Astrocyte (in vitro differentiated cells and primary cell): ENCODE results near the gene ALPK3. TPM values are rescaled to one million over a fixed set of nuclear protein-coding genes. Genes with fewer than 3 reads are reported as not detected.

Source experiments
- DNase-seq: peaks from one replicate; pipeline ENCODE4 v3.0.0-alpha.2; 2010; ENCODE audit warnings: low read depth
- FAIRE-seq: peaks from 2 replicates; lab custom pipeline; 2011; peaks lifted over from hg19 to GRCh38; lab: Jason Lieb, UNC
- H2AFZ ChIP-seq: 2 replicates; pipeline ENCODE4 v1.6.0; 2012; ENCODE audit warnings: low read depth, low read length, inconsistent platforms
- H3K27ac ChIP-seq: 2 replicates; pipeline ENCODE4 v1.5.1; 2011; ENCODE audit warnings: low read depth, low read length, inconsistent platforms
- H3K27me3 ChIP-seq: 2 replicates; pipeline ENCODE4 v1.6.0; 2011; ENCODE audit warnings: low read length, inconsistent platforms; ENCODE audit not compliant: insufficient read depth
- H3K36me3 ChIP-seq: 2 replicates; pipeline ENCODE4 v1.5.1; 2011; ENCODE audit warnings: low read length, inconsistent platforms; ENCODE audit not compliant: insufficient read depth
- H3K4me1 ChIP-seq: 2 replicates; pipeline ENCODE4 v1.5.1; 2011; ENCODE audit warnings: low read length, inconsistent platforms; ENCODE audit not compliant: insufficient read depth
- H3K4me2 ChIP-seq: 2 replicates; pipeline ENCODE4 v1.6.0; 2012; ENCODE audit warnings: low read length, inconsistent platforms
- H3K4me3 ChIP-seq: 2 replicates; pipeline ENCODE4 v1.5.1; 2011; ENCODE audit warnings: low read depth, mild to moderate bottlenecking, low read length, inconsistent platforms; ENCODE audit not compliant: insufficient read depth
- H3K79me2 ChIP-seq: 2 replicates; pipeline ENCODE4 v1.6.0; 2012; ENCODE audit warnings: mild to moderate bottlenecking, low read length, inconsistent platforms; ENCODE audit not compliant: insufficient read depth
- H3K9ac ChIP-seq: 2 replicates; pipeline ENCODE4 v1.6.0; 2012; ENCODE audit warnings: mild to moderate bottlenecking, low read length, inconsistent platforms
- H3K9me3 ChIP-seq: 2 replicates; pipeline ENCODE4 v1.5.1; 2012; ENCODE audit warnings: low read depth, mild to moderate bottlenecking, low read length, inconsistent platforms; ENCODE audit not compliant: insufficient read depth
- H4K20me1 ChIP-seq: 2 replicates; pipeline ENCODE4 v1.6.0; 2012; ENCODE audit warnings: low read length, inconsistent platforms; ENCODE audit not compliant: insufficient read depth
- H3K27ac Mint-ChIP-seq: one replicate; pipeline ENCODE4 v1.8.0; 2021; ENCODE audit warnings: mild to moderate bottlenecking, mixed read lengths; ENCODE audit not compliant: unreplicated experiment
- H3K27me3 Mint-ChIP-seq: one replicate; pipeline ENCODE4 v1.8.0; 2021; ENCODE audit warnings: low read depth, mixed read lengths; ENCODE audit not compliant: unreplicated experiment
- H3K36me3 Mint-ChIP-seq: one replicate; pipeline ENCODE4 v1.8.0; 2021; ENCODE audit warnings: low read depth, mixed read lengths; ENCODE audit not compliant: unreplicated experiment
- H3K4me1 Mint-ChIP-seq: one replicate; pipeline ENCODE4 v1.8.0; 2021; ENCODE audit warnings: low read depth, mixed read lengths; ENCODE audit not compliant: unreplicated experiment
- H3K4me3 Mint-ChIP-seq: one replicate; pipeline ENCODE4 v1.8.0; 2021; ENCODE audit warnings: mild to moderate bottlenecking, moderate library complexity, mixed read lengths; ENCODE audit not compliant: unreplicated experiment
- H3K9me3 Mint-ChIP-seq: one replicate; pipeline ENCODE4 v1.8.0; 2021; ENCODE audit warnings: mild to moderate bottlenecking, mixed read lengths; ENCODE audit not compliant: unreplicated experiment
- EZH2 ChIP-seq: IDR thresholded peaks from 2 replicates; pipeline ENCODE4 v1.6.1; 2012; ENCODE audit warnings: mild to moderate bottlenecking, low read length, inconsistent platforms; ENCODE audit not compliant: insufficient read depth
- total RNA-seq: library from RNA; stranded (reverse); gene quantifications from 2 replicates; pipeline ENCODE4 v1.2.1, GENCODE V29; 2021
- TF ChIP-seq, protein P1 (sequence below): IDR thresholded peaks from 2 replicates; pipeline ENCODE4 v1.5.1; 2011; ENCODE audit warnings: low read depth, mild to moderate bottlenecking, inconsistent platforms, low read length, moderate library complexity; ENCODE audit not compliant: insufficient read depth

Gene ALPK3
- total RNA-seq, 1 donor from 2014 or later = 9.1 TPM

- TF ChIP-seq, protein P1, sequence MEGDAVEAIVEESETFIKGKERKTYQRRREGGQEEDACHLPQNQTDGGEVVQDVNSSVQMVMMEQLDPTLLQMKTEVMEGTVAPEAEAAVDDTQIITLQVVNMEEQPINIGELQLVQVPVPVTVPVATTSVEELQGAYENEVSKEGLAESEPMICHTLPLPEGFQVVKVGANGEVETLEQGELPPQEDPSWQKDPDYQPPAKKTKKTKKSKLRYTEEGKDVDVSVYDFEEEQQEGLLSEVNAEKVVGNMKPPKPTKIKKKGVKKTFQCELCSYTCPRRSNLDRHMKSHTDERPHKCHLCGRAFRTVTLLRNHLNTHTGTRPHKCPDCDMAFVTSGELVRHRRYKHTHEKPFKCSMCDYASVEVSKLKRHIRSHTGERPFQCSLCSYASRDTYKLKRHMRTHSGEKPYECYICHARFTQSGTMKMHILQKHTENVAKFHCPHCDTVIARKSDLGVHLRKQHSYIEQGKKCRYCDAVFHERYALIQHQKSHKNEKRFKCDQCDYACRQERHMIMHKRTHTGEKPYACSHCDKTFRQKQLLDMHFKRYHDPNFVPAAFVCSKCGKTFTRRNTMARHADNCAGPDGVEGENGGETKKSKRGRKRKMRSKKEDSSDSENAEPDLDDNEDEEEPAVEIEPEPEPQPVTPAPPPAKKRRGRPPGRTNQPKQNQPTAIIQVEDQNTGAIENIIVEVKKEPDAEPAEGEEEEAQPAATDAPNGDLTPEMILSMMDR = no peak
- no peak for TF ChIP-seq EZH2
- H3K27me3 Mint-ChIP-seq = peaks cover 32% of the 10 kb centered on the region
- Histone ChIP-seq H3K9ac (no peak overlapping the region), H3K9me3 (no peaks in the 10 kb centered on the region), H3K27me3 (no peaks in the 10 kb centered on the region), H3K79me2 (no peaks in the 10 kb centered on the region), H3K27ac (no peak overlapping the region), H4K20me1 (no peaks in the 10 kb centered on the region), H3K4me2 (no peak overlapping the region), H3K36me3 (no peaks in the 10 kb centered on the region), H2AFZ (no peak overlapping the region), H3K4me3 (no peak overlapping the region), H3K4me1 (no peaks in the 10 kb centered on the region)
- no peaks in the 10 kb centered on the region for H3K4me1 Mint-ChIP-seq
- H3K9me3 Mint-ChIP-seq = peaks cover 2% of the 10 kb centered on the region
- H3K27ac Mint-ChIP-seq = no peak overlapping the region
- DNase-seq = no peak
- FAIRE-seq = no peak
- H3K4me3 Mint-ChIP-seq = no peak overlapping the region
- no peaks in the 10 kb centered on the region for H3K36me3 Mint-ChIP-seq
These were observed 73.6 kb downstream of the ALPK3 start for GRCh38 chr15:84890670-84891162.

DNA sequence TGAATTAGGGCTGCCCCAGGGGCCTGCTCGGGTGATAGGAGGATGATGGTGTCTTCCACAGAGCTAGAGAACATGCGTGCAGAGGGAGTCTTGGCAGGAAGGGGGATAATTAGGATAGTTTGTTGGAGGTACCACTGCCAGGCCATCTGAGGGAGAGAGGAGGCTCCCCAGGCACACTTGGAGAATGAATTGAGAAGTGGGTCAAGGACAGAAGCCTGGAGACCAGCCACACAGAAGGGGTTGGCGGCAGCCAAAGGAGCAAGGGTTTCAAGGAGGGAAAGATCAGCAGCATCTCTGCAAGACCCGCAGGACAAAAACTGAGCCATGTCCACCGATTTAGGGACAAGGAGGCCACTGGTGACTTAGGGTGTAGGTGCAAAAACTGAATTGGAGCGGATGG lies 74.2 kb downstream of the ALPK3 start:
- Histone ChIP-seq H3K36me3 (no peaks in the 10 kb centered on the region), H2AFZ (no peak overlapping the region), H3K27ac (no peak overlapping the region), H3K9me3 (no peaks in the 10 kb centered on the region), H3K4me1 (no peaks in the 10 kb centered on the region), H4K20me1 (no peaks in the 10 kb centered on the region), H3K9ac (no peak overlapping the region), H3K4me2 (no peak overlapping the region), H3K4me3 (no peak overlapping the region), H3K27me3 (no peaks in the 10 kb centered on the region), H3K79me2 (no peaks in the 10 kb centered on the region)
- FAIRE-seq = no peak
- no peak for TF ChIP-seq EZH2
- TF ChIP-seq, protein P1 = no peak
- H3K36me3 Mint-ChIP-seq = no peaks in the 10 kb centered on the region
- peaks cover 2% of the 10 kb centered on the region for H3K9me3 Mint-ChIP-seq
- H3K27me3 Mint-ChIP-seq = peaks cover 32% of the 10 kb centered on the region
- no peak overlapping the region for H3K27ac Mint-ChIP-seq
- no peaks in the 10 kb centered on the region for H3K4me1 Mint-ChIP-seq
- DNase-seq = no peak
- no peak overlapping the region for H3K4me3 Mint-ChIP-seq

DNA sequence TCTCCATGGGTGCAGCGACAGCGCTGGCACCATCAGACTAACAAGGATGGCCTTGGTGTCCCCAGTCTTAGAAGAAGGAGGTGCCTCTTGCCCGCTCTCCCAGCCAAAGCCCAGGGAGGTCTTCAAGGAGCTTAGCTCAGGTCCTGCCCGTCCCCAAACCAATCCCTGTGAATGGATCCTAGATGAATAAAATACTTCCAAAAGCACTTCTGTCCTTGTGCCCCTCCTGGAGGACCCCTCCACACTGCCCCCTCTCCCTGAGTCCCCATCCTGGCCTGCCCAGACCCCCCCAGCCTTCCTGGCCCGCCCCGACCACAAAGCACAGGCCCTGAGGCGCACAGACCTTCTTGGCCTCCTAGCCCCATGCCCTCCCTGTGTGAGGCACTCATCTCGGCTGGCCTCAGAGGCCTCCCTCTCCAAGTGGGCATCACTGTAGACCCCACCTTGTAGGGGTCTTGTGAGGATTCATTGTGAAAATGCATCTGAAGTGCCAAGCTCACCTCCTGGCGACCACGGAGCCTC lies 75.7 kb downstream of the ALPK3 start:
- no peak overlapping the region for H2AFZ ChIP-seq
- H3K9ac ChIP-seq = no peak overlapping the region
- H3K4me1 ChIP-seq = no peaks in the 10 kb centered on the region
- Mint-ChIP-seq H3K4me1 (no peaks in the 10 kb centered on the region), H3K36me3 (no peaks in the 10 kb centered on the region), H3K27ac (no peak overlapping the region), H3K4me3 (no peak overlapping the region), H3K9me3 (peaks cover 2% of the 10 kb centered on the region), H3K27me3 (peaks cover 31% of the 10 kb centered on the region)
- H3K79me2 ChIP-seq = no peaks in the 10 kb centered on the region
- TF ChIP-seq, protein P1 = no peak
- no peak for TF ChIP-seq EZH2
- H3K9me3 ChIP-seq = no peaks in the 10 kb centered on the region
- H3K4me3 ChIP-seq = no peak overlapping the region
- no peaks in the 10 kb centered on the region for H4K20me1 ChIP-seq
- no peaks in the 10 kb centered on the region for H3K36me3 ChIP-seq
- H3K4me2 ChIP-seq = no peak overlapping the region
- H3K27me3 ChIP-seq = no peaks in the 10 kb centered on the region
- no peak for FAIRE-seq
- no peak for DNase-seq
- H3K27ac ChIP-seq = no peak overlapping the region
